SU-DHL-6 (cell line): Measurements from ENCODE around the gene SPON2.

Experiments used
- H2AFZ ChIP-seq: fragments of 200-600 bp; sonication (generic); 2 replicates; pipeline ENCODE4 v1.6.1; 2014; ENCODE audit warnings: low read depth, mild to moderate bottlenecking, moderate library complexity, mixed read lengths, antibody characterized with exemption, low read length; ENCODE audit not compliant: severe bottlenecking
- H3F3A ChIP-seq: fragments of 200-600 bp; shearing (Covaris generic); 2 replicates; pipeline ENCODE4 v1.6.0; 2016; ENCODE audit warnings: antibody characterized with exemption, mild to moderate bottlenecking; ENCODE audit not compliant: insufficient read depth
- H3K27ac ChIP-seq: fragments of 200-600 bp; sonication (generic); 2 replicates; pipeline ENCODE4 v1.5.1; 2016; ENCODE audit warnings: low read depth, mild to moderate bottlenecking, low read length, moderate library complexity, mixed read lengths
- H3K27me3 ChIP-seq: fragments of 200-600 bp; sonication (generic), shearing (Covaris generic); 2 replicates; pipeline ENCODE4 v1.6.0; 2014; ENCODE audit warnings: mild to moderate bottlenecking, low read length
- H3K36me3 ChIP-seq: fragments of 200-600 bp; sonication (generic); 2 replicates; pipeline ENCODE4 v1.6.1; 2014; ENCODE audit warnings: mild to moderate bottlenecking, low read length, mixed read lengths
- H3K4me2 ChIP-seq: fragments of 300-600, 200-600 bp; shearing (Covaris generic), sonication (generic); 2 replicates; pipeline ENCODE4 v1.6.0; 2014; ENCODE audit warnings: low read length, low read depth, mild to moderate bottlenecking; ENCODE audit not compliant: poor library complexity, severe bottlenecking
- H3K4me3 ChIP-seq: fragments of 200-600 bp; sonication (generic); 2 replicates; pipeline ENCODE4 v1.5.1; 2014; ENCODE audit warnings: antibody characterized with exemption, low read length, mild to moderate bottlenecking, mixed read lengths; ENCODE audit not compliant: insufficient read depth, poor library complexity, severe bottlenecking
- H3K79me2 ChIP-seq: fragments of 200-600 bp; sonication (generic); 2 replicates; pipeline ENCODE4 v1.6.1; 2014; ENCODE audit warnings: mild to moderate bottlenecking, low read length, moderate library complexity; ENCODE audit not compliant: insufficient read depth
- H3K9ac ChIP-seq: fragments of 200-600 bp; sonication (generic); 2 replicates; pipeline ENCODE4 v1.7.0; 2014; ENCODE audit warnings: mild to moderate bottlenecking, low read length
- H3K9me2 ChIP-seq: fragments of 200-600 bp; sonication (generic); replicated peaks from 2 replicates; pipeline ENCODE4 v1.6.1; 2014; ENCODE audit warnings: low read length; ENCODE audit not compliant: insufficient read depth
- H3K9me3 ChIP-seq: fragments of 200-600 bp; sonication (generic); 2 replicates; pipeline ENCODE4 v1.6.1; 2014; ENCODE audit warnings: low read length, mixed read lengths; ENCODE audit not compliant: insufficient read depth
- H4K20me1 ChIP-seq: fragments of 200-600 bp; sonication (generic); 2 replicates; pipeline ENCODE4 v1.6.1; 2014; ENCODE audit warnings: low read depth, mild to moderate bottlenecking, antibody characterized with exemption, low read length, moderate library complexity, mixed read lengths
- EZH2phosphoT487 ChIP-seq: fragments of 200-600 bp; sonication (generic), shearing (Covaris generic); conservative IDR thresholded peaks from 2 replicates; pipeline ENCODE4 v1.6.1; 2018; ENCODE audit warnings: mild to moderate bottlenecking, antibody characterized with exemption, low read length, moderate library complexity, mixed read lengths
- TF ChIP-seq, protein P1 (sequence below): fragments of 200-600 bp; sonication (generic); IDR thresholded peaks from one replicate; pipeline ENCODE4 v1.5.1; 2017; ENCODE audit warnings: antibody characterized with exemption, mild to moderate bottlenecking, low read length, moderate library complexity; ENCODE audit not compliant: insufficient read depth, poor library complexity, severe bottlenecking

Gene SPON2

DNA sequence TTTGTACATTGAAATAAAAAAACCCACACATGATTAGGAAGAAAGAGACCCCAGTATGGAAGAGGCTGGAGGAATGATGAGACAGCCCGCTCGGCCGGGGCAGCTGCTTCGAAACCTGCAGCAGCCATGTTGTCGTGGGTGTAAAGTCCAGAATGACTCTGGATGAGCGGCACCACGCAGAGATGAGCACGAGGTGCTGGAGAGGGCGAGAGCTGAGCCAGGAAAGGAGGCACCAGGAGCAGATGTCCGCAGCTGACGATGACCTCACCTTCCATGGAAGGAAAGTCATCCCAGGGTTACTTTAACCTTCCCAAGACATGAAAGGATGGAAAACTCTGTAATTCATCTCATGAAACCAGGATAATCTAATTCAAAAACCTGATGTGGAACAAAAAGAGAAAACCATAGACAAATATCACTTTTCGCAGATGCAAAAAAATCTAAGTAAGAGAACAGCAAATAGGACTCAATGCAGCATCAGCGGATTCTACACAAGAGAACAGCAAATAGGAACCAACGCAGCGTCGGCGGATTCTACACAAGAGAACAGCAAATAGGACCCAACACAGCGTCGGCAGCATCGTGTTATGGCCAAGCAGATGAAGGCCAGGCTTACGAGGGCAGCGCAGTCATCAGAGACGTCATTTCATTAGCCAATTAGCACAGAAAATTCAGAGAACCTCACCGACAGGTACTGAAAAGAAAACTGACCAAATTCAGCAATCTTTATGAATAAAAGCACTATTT is 25.9 kb upstream of the SPON2 start:
- H3K9me2 ChIP-seq, result no peaks in the 10 kb centered on the region
- no peaks in the 10 kb centered on the region for H3K27me3 ChIP-seq
- H3F3A ChIP-seq, result peaks cover 20% of the 10 kb centered on the region
- H4K20me1 ChIP-seq, result no peaks in the 10 kb centered on the region
- H3K4me2 ChIP-seq, result no peak overlapping the region
- H3K4me3 ChIP-seq, result no peak overlapping the region
- H3K36me3 ChIP-seq, result no peaks in the 10 kb centered on the region
- H3K79me2 ChIP-seq, result 0 out of 2 replicates have a peak, but pooled peaks cover 6% of the 10 kb centered on the region
- H3K9me3 ChIP-seq, result no peaks in the 10 kb centered on the region
- no peak overlapping the region for H3K9ac ChIP-seq
- H3K27ac ChIP-seq, result no peak overlapping the region
- no peak overlapping the region for H2AFZ ChIP-seq
- TF ChIP-seq, protein P1, sequence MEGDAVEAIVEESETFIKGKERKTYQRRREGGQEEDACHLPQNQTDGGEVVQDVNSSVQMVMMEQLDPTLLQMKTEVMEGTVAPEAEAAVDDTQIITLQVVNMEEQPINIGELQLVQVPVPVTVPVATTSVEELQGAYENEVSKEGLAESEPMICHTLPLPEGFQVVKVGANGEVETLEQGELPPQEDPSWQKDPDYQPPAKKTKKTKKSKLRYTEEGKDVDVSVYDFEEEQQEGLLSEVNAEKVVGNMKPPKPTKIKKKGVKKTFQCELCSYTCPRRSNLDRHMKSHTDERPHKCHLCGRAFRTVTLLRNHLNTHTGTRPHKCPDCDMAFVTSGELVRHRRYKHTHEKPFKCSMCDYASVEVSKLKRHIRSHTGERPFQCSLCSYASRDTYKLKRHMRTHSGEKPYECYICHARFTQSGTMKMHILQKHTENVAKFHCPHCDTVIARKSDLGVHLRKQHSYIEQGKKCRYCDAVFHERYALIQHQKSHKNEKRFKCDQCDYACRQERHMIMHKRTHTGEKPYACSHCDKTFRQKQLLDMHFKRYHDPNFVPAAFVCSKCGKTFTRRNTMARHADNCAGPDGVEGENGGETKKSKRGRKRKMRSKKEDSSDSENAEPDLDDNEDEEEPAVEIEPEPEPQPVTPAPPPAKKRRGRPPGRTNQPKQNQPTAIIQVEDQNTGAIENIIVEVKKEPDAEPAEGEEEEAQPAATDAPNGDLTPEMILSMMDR, result no peak

DNA sequence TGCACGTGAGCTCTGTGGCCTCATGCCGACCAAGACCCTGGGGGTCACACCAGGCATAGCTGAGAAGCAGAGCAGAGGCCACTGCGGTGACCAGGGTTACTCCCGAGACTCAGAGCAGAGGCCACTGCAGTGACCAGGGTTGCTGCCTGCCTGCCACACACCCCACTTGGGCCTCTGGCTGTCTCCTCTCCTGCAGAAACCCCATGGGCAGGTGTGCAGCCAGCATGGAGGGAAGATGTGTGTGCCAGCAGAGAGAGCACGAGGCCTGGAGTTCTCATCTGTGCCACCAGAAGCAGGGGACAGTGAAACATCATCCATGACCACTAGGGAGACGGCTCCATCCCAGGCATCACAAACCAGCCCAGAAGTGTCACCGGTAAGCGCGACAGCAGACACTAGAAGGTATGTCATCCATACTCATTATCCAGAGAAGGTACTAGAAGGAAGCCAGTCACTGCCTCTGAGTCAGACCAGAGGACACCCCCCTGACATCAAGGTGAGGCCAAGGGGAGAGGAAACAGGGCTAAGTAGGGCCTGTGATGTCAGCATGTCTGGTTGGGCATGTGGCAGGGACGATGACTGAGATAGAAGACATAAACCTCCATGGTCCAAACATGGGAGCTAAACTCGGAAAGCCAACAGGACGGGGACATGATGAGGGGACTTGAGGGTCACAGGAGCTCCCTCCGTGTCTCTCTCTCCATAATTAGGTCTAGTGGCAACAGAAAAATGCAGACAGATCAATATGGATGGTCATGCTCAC is 24.2 kb upstream of the SPON2 start:
- no peak overlapping the region for H3K27ac ChIP-seq
- H3K36me3 ChIP-seq, result no peaks in the 10 kb centered on the region
- no peaks in the 10 kb centered on the region for H3K9me3 ChIP-seq
- H3K9ac ChIP-seq, result no peak overlapping the region
- H2AFZ ChIP-seq, result no peak overlapping the region
- H3K9me2 ChIP-seq, result no peaks in the 10 kb centered on the region
- peaks cover 17% of the 10 kb centered on the region for H3F3A ChIP-seq
- no peaks in the 10 kb centered on the region for H4K20me1 ChIP-seq
- H3K79me2 ChIP-seq, result 0 out of 2 replicates have a peak, but pooled peaks cover 6% of the 10 kb centered on the region
- H3K27me3 ChIP-seq, result no peaks in the 10 kb centered on the region
- no peak overlapping the region for H3K4me3 ChIP-seq
- no peak for TF ChIP-seq EZH2phosphoT487
- TF ChIP-seq, protein P1, result no peak
- no peak overlapping the region for H3K4me2 ChIP-seq

DNA sequence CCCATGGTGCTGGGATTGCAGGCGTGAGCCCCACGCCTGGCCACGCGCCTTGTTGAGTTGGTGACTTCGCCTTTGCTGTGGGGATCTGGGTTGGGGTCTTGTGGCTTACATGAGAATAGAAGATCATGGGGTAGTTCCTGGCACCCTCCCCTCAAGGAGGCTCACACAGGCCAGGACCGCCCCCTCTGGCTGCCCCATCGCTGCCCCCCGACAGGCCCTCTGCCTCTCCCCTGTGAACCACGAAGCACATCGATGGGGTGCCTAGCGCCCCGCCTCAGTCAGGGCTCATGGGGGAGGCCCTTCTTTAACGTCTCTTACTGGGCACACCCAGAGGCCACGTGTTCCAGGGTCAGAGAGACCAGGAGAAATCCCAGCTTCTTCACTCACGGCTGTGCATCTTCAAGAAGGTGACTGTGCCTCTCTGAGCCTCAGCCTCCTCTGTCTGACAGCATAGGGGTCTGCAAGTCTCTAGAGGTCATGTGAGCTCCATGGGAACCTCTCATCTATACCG is 23.6 kb upstream of the SPON2 start:
- no peaks in the 10 kb centered on the region for H3K9me2 ChIP-seq
- TF ChIP-seq, protein P1, result no peak
- TF ChIP-seq EZH2phosphoT487, result no peak
- H2AFZ ChIP-seq, result no peak overlapping the region
- 0 out of 2 replicates have a peak, but pooled peaks cover 6% of the 10 kb centered on the region for H3K79me2 ChIP-seq
- H3K27ac ChIP-seq, result no peak overlapping the region
- no peaks in the 10 kb centered on the region for H4K20me1 ChIP-seq
- no peak overlapping the region for H3K9ac ChIP-seq
- H3K9me3 ChIP-seq, result no peaks in the 10 kb centered on the region
- no peak overlapping the region for H3K4me2 ChIP-seq
- no peak overlapping the region for H3K4me3 ChIP-seq
- no peaks in the 10 kb centered on the region for H3K36me3 ChIP-seq
- peaks cover 17% of the 10 kb centered on the region for H3F3A ChIP-seq
- H3K27me3 ChIP-seq, result no peaks in the 10 kb centered on the region
